ENCODE data around the gene SLC11A1.
A peak's percentile ranks its signal among the peaks of the same experiment; 100 is the strongest.

The SLC11A1 gene

GRCh38 chr2:218382785-218383184 is 712 bp downstream of the SLC11A1 start (continued):
- TF ChIP-seq ZNF747 (tag by site-specific recombination; IDR thresholded peaks at IDR 0.05) (no peak), ZBTB8A (tag by site-specific recombination; IDR thresholded peaks at IDR 0.05) (no peak), ZXDB (tag by site-specific recombination; IDR thresholded peaks at IDR 0.05) (no peak)

GRCh38 chr2:218383892-218384519 is 1.9 kb downstream of the SLC11A1 start:
- H3K4me3 ChIP-seq (ENCODE audit: low read depth, low read length) = no peak overlapping the region
- ChIA-PET POLR2A (no interaction called here), CTCF (interaction anchor here (0.9 kb wide), 1 partner anchor 73 kb away, joined by 3 read pairs; no protein-coding TSS in a partner anchor)
- TF ChIP-seq GLIS1 (tag by site-specific recombination; IDR thresholded peaks at IDR 0.05) (peak; percentile 39; the same call in 1 of the 2 replicates), GLIS2 (tag by site-specific recombination; IDR thresholded peaks at IDR 0.05) (0 out of 2 replicates have a peak, but pooled peaks have one; percentile 19), SCRT2 (tag by site-specific recombination; IDR thresholded peaks at IDR 0.05) (no peak), ZNF600 (tag by site-specific recombination; IDR thresholded peaks at IDR 0.05) (peak; percentile 40; the same call in 1 of the 2 replicates)
- H3K9me3 ChIP-seq (ENCODE audit: control insufficient read depth, insufficient read depth, low read depth, low read length) = no peaks in the 10 kb centered on the region
- H3K27ac ChIP-seq (ENCODE audit: extremely low read depth, low read depth, low read length) = no peak overlapping the region
- no peaks in the 10 kb centered on the region; a peak in 1 of 3 replicates for H3K36me3 ChIP-seq (ENCODE audit: control insufficient read depth in 2 of 2, insufficient read depth in 1 of 2, low read length in 2 of 2)
- H3K4me1 ChIP-seq (ENCODE audit: control insufficient read depth, insufficient read depth, low read length) = 0 out of 2 replicates have a peak, but pooled peaks cover 2% of the 10 kb centered on the region

GRCh38 chr2:218384975-218385374 is 2.9 kb downstream of the SLC11A1 start:
- H3K27ac ChIP-seq (ENCODE audit: extremely low read depth, low read depth, low read length) = no peak overlapping the region
- CTCF ChIA-PET = interaction anchor here (0.7 to 0.9 kb wide), 4 partner anchors 9 to 1381 kb away, joined by 3 to 6 read pairs (median 3); no protein-coding TSS in a partner anchor
- no peaks in the 10 kb centered on the region for H3K9me3 ChIP-seq (ENCODE audit: control insufficient read depth, insufficient read depth, low read depth, low read length)
- no peaks in the 10 kb centered on the region for H3K36me3 ChIP-seq (ENCODE audit: control insufficient read depth in 2 of 2, insufficient read depth in 1 of 2, low read length in 2 of 2)
- TF ChIP-seq ZNF37A (tag by site-specific recombination; IDR thresholded peaks at IDR 0.05) (no peak), ZNF121 (tag by site-specific recombination; IDR thresholded peaks at IDR 0.05) (no peak), ZXDB (tag by site-specific recombination; IDR thresholded peaks at IDR 0.05) (no peak), ZNF792 (tag by site-specific recombination; IDR thresholded peaks at IDR 0.05) (no peak), GLIS1 (tag by site-specific recombination; IDR thresholded peaks at IDR 0.05) (no peak), ZNF292 (tag by site-specific recombination; IDR thresholded peaks at IDR 0.05; ENCODE audit: borderline replicate concordance, low read depth) (no peak), ZNF510 (tag by site-specific recombination; IDR thresholded peaks at IDR 0.05; ENCODE audit: insufficient replicate concordance) (no peak)
- no peak overlapping the region for H3K4me3 ChIP-seq (ENCODE audit: low read depth, low read length)
- POLR2A ChIA-PET = no interaction called here
- H3K4me1 ChIP-seq (ENCODE audit: control insufficient read depth, insufficient read depth, low read length) = 0 out of 2 replicates have a peak, but pooled peaks cover 2% of the 10 kb centered on the region

- H3K36me3 ChIP-seq (ENCODE audit: control insufficient read depth in 2 of 2, insufficient read depth in 1 of 2, low read length in 2 of 2) = no peaks in the 10 kb centered on the region
- no peak overlapping the region for H3K4me3 ChIP-seq (ENCODE audit: low read depth, low read length)
- H3K9me3 ChIP-seq (ENCODE audit: control insufficient read depth, insufficient read depth, low read depth, low read length) = no peaks in the 10 kb centered on the region
- TF ChIP-seq ZNF658 (tag by site-specific recombination; IDR thresholded peaks at IDR 0.05) = no peak
- peak; percentile 47; the same call in 1 of the 2 replicates for TF ChIP-seq ZNF513 (tag by site-specific recombination; IDR thresholded peaks at IDR 0.05)
- H3K4me1 ChIP-seq (ENCODE audit: control insufficient read depth, insufficient read depth, low read length) = 0 out of 2 replicates have a peak, but pooled peaks cover 2% of the 10 kb centered on the region
- H3K27ac ChIP-seq (ENCODE audit: extremely low read depth, low read depth, low read length) = no peak overlapping the region
- POLR2A ChIA-PET = interaction anchor here (0.7 kb wide), 1 partner anchor 158 kb away, joined by 3 read pairs; no protein-coding TSS in a partner anchor
- CTCF ChIA-PET = interaction anchor here (0.6 to 1.1 kb wide), 2 partner anchors 30 to 1906 kb away, joined by 3 read pairs; partner anchors contain the start of gene CATIP
Measured at GRCh38 chr2:218386505-218387368, 4.7 kb downstream of the SLC11A1 start.
